Lung (tissue), 12 donors: Measurements from ENCODE around the gene SOX13. TPM values are rescaled to one million over a fixed set of nuclear protein-coding genes. Genes with fewer than 3 reads are reported as not detected.

Experiments used
- ATAC-seq: fragments of 200-7000 bp; cut with Tn5 transposase; one replicate; pipeline ENCODE4 v1.9.1; 2020; ENCODE audit warnings: moderate number of reproducible peaks; ENCODE audit not compliant: insufficient read depth, low FRiP score
- DNase-seq, 3 donors: peaks; one replicate each; pipeline ENCODE4 v3.0.0-alpha.2; 2013 to 2017
- H3K27ac ChIP-seq, 2 donors: one replicate each; pipeline ENCODE4 v1.5.1; 2013; ENCODE audit warnings: mild to moderate bottlenecking in 2 of 2, moderate library complexity in 2 of 2, control low read depth in 1 of 2, inconsistent platforms in 1 of 2, low read depth in 1 of 2, low read length in 1 of 2
- H3K27me3 ChIP-seq, 3 donors: one replicate each; pipeline ENCODE4 v1.5.1; 2013; ENCODE audit warnings: low read length in 2 of 3; ENCODE audit not compliant: control insufficient read depth in 3 of 3, insufficient read depth in 3 of 3
- H3K36me3 ChIP-seq, 4 donors: one replicate each; pipeline ENCODE4 v1.5.1; 2013; ENCODE audit warnings: low read length in 4 of 4, mild to moderate bottlenecking in 1 of 4, moderate library complexity in 1 of 4; ENCODE audit not compliant: control insufficient read depth in 4 of 4, insufficient read depth in 4 of 4
- H3K4me1 ChIP-seq, 5 donors: one replicate each; pipeline ENCODE4 v1.5.1; 2013; ENCODE audit warnings: low read length in 5 of 5, mild to moderate bottlenecking in 2 of 5, moderate library complexity in 1 of 5; ENCODE audit not compliant: control insufficient read depth in 5 of 5, insufficient read depth in 5 of 5
- H3K4me3 ChIP-seq: one replicate; pipeline ENCODE4 v1.5.1; 2013; ENCODE audit warnings: mild to moderate bottlenecking, control low read depth, moderate library complexity
- H3K9ac ChIP-seq, 2 donors: one replicate each; pipeline ENCODE4 v1.5.1; 2013; ENCODE audit warnings: low read length in 2 of 2, control low read depth in 1 of 2; ENCODE audit not compliant: insufficient read depth in 1 of 2
- H3K9me3 ChIP-seq, 4 donors: one replicate each; pipeline ENCODE4 v1.5.1; 2013; ENCODE audit warnings: low read length in 3 of 4, mild to moderate bottlenecking in 1 of 4, moderate library complexity in 1 of 4; ENCODE audit not compliant: control insufficient read depth in 4 of 4, insufficient read depth in 3 of 4
- WGBS, 2 donors: extraction: QIAGEN DNeasy Blood & Tissue Kit; methylation state at CpG; one replicate each; pipeline ENCODE4 v1.1.7; 2013; 5-methylcytosine and 5-hydroxymethylcytosine counted together
- polyA plus RNA-seq, 2 donors: library from polyadenylated mRNA; stranded (reverse); fragments of 200-250 nt; gene quantifications; one replicate each; pipeline ENCODE4 v1.2.1, GENCODE V29; 2013
- total RNA-seq, 2 donors: library from RNA; depleted of rRNA in 1 of 2; stranded (reverse); fragments of >200 nt in 1 of 2; gene quantifications; one replicate each; pipeline ENCODE4 v1.2.1, GENCODE V29; 2014 to 2021
- TF ChIP-seq, protein P1 (sequence below): IDR thresholded peaks from 2 replicates; pipeline ENCODE4 v1.5.1; 2012; ENCODE audit warnings: mild to moderate bottlenecking; ENCODE audit errors: control extremely low read depth, extremely low read depth
- donor health status: control.
- donor health status: control.
- donor health status: Bipolar disorder and iron deficiency.
- donor health status: healthy.
- donor health status: DM: yes; HTN: yes; CAD: no.

The SOX13 gene
- total and polyA plus RNA-seq, 4 donors = 14.7 to 52.6 (median 30.3) TPM

DNA sequence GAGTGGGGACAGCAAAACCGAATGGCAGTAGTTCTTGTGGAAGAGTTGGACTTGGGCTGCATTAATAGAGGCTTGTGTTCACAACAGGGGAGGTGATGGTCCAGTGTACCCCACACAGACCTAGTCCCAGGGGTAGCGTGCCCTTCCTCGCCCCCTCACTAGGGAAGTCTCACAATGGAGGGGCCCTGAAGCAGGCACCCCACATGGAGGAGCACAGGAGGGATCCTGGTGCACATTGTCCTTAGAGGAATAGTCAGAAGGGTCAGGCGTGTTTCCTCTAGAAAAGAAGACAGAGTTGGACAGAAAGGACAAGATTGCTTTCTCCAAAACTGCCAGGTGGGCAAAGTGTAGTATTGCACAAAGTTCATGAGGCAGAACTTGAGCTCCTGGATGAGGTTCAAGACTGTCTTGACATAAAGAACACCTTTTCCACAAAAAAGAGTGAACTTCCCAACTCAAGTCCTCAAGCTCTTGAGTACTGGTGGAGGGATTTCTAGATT, 55.6 kb downstream of the SOX13 start:
- TF ChIP-seq, protein P1, sequence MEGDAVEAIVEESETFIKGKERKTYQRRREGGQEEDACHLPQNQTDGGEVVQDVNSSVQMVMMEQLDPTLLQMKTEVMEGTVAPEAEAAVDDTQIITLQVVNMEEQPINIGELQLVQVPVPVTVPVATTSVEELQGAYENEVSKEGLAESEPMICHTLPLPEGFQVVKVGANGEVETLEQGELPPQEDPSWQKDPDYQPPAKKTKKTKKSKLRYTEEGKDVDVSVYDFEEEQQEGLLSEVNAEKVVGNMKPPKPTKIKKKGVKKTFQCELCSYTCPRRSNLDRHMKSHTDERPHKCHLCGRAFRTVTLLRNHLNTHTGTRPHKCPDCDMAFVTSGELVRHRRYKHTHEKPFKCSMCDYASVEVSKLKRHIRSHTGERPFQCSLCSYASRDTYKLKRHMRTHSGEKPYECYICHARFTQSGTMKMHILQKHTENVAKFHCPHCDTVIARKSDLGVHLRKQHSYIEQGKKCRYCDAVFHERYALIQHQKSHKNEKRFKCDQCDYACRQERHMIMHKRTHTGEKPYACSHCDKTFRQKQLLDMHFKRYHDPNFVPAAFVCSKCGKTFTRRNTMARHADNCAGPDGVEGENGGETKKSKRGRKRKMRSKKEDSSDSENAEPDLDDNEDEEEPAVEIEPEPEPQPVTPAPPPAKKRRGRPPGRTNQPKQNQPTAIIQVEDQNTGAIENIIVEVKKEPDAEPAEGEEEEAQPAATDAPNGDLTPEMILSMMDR = no peak
- no peak overlapping the region for H3K9ac ChIP-seq
- DNase-seq (no peak), ATAC-seq (no peak)
- H3K27ac ChIP-seq = peak overlapping the region in 1 of 2 donors; percentile 17
- H3K27me3 ChIP-seq = no peaks in the 10 kb centered on the region
- H3K4me3 ChIP-seq = no peak overlapping the region
- H3K36me3 ChIP-seq = peaks cover 0 to 19% (median 18%) of the 10 kb centered on the region in 4 donors
- WGBS, 2 donors = 76 to 89% methylated on average over 4 of the region's 4 CpGs
- no peaks in the 10 kb centered on the region for H3K9me3 ChIP-seq
- H3K4me1 ChIP-seq = peaks cover 0 to 30% (median 10%) of the 10 kb centered on the region in 5 donors

DNA sequence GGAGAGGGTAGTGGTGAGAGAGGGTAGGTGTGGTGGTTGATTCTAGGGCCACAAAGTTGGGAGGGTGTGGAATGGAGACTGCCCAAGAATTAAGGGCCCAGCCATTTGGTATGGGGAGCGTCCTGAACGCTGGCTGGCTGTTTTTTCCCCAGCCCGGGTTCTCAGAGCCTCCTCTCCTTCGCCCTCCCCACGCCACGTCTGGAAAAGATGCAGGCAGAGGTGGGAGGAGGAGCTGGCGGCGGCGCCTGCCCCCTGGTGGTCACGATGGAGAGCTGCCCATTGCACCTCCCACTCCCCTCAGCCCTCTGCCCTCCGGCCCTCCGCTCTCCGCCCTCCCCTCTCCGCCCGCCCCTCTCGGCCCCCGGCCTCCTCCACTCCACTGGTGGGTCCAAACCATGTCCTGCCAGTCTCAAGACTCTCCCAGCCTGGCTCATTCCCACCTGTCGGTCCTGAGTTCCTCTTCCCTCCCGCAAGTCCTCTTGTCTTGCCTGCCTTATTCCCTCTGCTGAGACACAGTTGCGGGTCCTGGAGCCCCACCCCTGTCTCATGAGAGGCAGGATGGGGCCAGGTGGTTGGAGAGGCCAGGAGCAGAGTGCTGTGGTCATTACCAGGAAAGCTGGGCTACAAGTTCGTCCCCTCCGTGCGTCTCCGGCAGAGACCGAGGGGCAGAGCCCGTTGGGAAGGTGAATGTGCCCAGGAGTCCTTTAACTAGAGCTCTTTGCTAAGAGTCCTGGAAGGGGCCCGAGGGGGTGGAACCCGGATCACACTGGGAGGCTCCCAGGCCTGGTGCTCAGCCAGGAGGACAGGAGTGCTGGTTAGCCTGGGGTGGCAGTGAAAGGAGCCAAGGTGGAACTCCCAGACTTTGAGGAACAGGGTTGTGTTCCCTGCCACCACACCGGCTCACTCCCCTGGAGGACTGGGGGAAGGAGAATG, 56.3 kb downstream of the SOX13 start:
- peak; percentile 67 for ATAC-seq
- TF ChIP-seq, protein P1 = peak; percentile 74
- peaks cover 0 to 22% (median 13%) of the 10 kb centered on the region in 4 donors for H3K36me3 ChIP-seq
- peak overlapping the region in 1 of 2 donors; percentile 0 for H3K27ac ChIP-seq
- H3K9me3 ChIP-seq = no peaks in the 10 kb centered on the region
- DNase-seq = peak; percentile 72 to 81 (median 80)
- H3K4me3 ChIP-seq = no peak overlapping the region
- H3K4me1 ChIP-seq = peaks cover 0 to 29% (median 10%) of the 10 kb centered on the region in 5 donors
- WGBS, 2 donors = 24 to 40% methylated on average over 20 to 29 of the region's 29 CpGs
- no peaks in the 10 kb centered on the region for H3K27me3 ChIP-seq
- H3K9ac ChIP-seq = peak overlapping the region in 1 of 2 donors; percentile 49

DNA sequence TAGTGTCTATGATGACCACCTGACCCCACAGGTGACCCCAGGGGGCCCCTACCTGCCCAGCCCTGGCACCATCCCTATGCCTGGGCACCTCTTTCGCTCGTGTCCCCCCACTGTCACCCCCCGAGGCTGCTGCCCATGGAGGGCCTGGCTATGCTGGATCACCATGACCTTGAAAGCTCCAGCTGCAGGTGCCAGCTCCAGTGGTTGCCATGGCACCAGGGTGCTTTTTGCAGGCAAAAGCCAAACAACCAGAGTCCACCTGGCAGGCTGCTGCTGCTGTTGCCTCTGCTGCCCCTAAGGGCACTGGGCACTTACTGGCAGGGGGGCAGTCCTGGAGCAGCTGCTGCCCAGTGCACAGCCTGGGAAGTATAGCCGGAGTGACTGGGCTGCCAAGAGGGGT, 57.3 kb downstream of the SOX13 start:
- WGBS, 2 donors = 77 to 90% methylated on average over 4 of the region's 4 CpGs
- Histone ChIP-seq H3K9me3 (no peaks in the 10 kb centered on the region), H3K4me1 (peaks cover 0 to 26% (median 10%) of the 10 kb centered on the region in 5 donors), H3K36me3 (peaks cover 0 to 19% (median 10%) of the 10 kb centered on the region in 4 donors), H3K9ac (no peak overlapping the region), H3K4me3 (no peak overlapping the region), H3K27me3 (no peaks in the 10 kb centered on the region), H3K27ac (no peak overlapping the region)
- no peak for DNase-seq
- TF ChIP-seq, protein P1 = no peak
- ATAC-seq = no peak
